ENCODE measurements around the gene TIMP3.
A peak's percentile ranks its signal among the peaks of the same experiment; 100 is the strongest.

TIMP3 gene

GRCh38 chr22:32903507-32903906 lies 102.0 kb downstream of the TIMP3 start:
- Histone ChIP-seq H3K4me2 (ENCODE audit: low read length, poor library complexity, severe bottlenecking) (no peak overlapping the region), H4K8ac (ENCODE audit: low read length) (no peak overlapping the region), H2BK120ac (ENCODE audit: low read depth, low read length) (no peak overlapping the region), H3K4ac (ENCODE audit: low read depth in 1 of 2, low read length in 2 of 2) (no peak overlapping the region), H3K79me1 (replicated peaks; ENCODE audit: low read length, poor library complexity, severe bottlenecking) (no peaks in the 10 kb centered on the region), H2AFZ (ENCODE audit: low read depth, low read length) (no peak overlapping the region), H2BK15ac (ENCODE audit: low read depth, poor library complexity, severe bottlenecking) (no peak overlapping the region), H3K9ac (ENCODE audit: low read length) (no peak overlapping the region), H2AK5ac (ENCODE audit: low read length, severe bottlenecking) (no peak overlapping the region), H2BK5ac (ENCODE audit: low read depth, low read length, poor library complexity, severe bottlenecking) (no peak overlapping the region), H3K14ac (ENCODE audit: low read length in 2 of 2) (no peak overlapping the region), H3K4me1 (ENCODE audit: control insufficient read depth, insufficient read depth, low read depth, low read length) (no peaks in the 10 kb centered on the region), H3K27ac (ENCODE audit: low read length, poor library complexity, severe bottlenecking) (no peak overlapping the region), H3K18ac (ENCODE audit: low read depth in 1 of 2, low read length in 2 of 2) (peak overlapping the region in 1 of 2 experiments; percentile 34), H3K27me3 (ENCODE audit: control insufficient read depth in 1 of 2, insufficient read depth in 1 of 2, low read length in 2 of 2) (peaks cover 0 to 29% of the 10 kb centered on the region in 2 experiments), H3K4me3 (ENCODE audit: insufficient read depth in 1 of 2, low read depth in 1 of 2, low read length in 2 of 2) (no peak overlapping the region), H4K91ac (ENCODE audit: low read length) (peak overlapping the region; percentile 53), H2BK12ac (ENCODE audit: low read length in 2 of 2) (no peak overlapping the region), H3K23ac (ENCODE audit: low read length in 2 of 2) (no peak overlapping the region), H3K36me3 (ENCODE audit: control insufficient read depth in 1 of 2, insufficient read depth in 2 of 2, low read depth in 1 of 2, low read length in 2 of 2) (no peaks in the 10 kb centered on the region), H3K9me3 (ENCODE audit: control insufficient read depth, low read length) (no peaks in the 10 kb centered on the region)
- no peak for DNase-seq
- WGBS, result 92% methylated on average over 5 of the region's 5 CpGs

GRCh38 chr22:32904044-32904443 lies 102.5 kb downstream of the TIMP3 start:
- Histone ChIP-seq H3K4ac (ENCODE audit: low read depth in 1 of 2, low read length in 2 of 2) (no peak overlapping the region), H3K18ac (ENCODE audit: low read depth in 1 of 2, low read length in 2 of 2) (no peak overlapping the region), H3K9me3 (ENCODE audit: control insufficient read depth, low read length) (no peaks in the 10 kb centered on the region), H4K8ac (ENCODE audit: low read length) (peak overlapping the region; percentile 80), H3K9ac (ENCODE audit: low read length) (no peak overlapping the region), H2BK120ac (ENCODE audit: low read depth, low read length) (no peak overlapping the region), H3K23ac (ENCODE audit: low read length in 2 of 2) (no peak overlapping the region), H4K91ac (ENCODE audit: low read length) (no peak overlapping the region), H2BK15ac (ENCODE audit: low read depth, poor library complexity, severe bottlenecking) (no peak overlapping the region), H3K4me2 (ENCODE audit: low read length, poor library complexity, severe bottlenecking) (no peak overlapping the region), H3K14ac (ENCODE audit: low read length in 2 of 2) (no peak overlapping the region), H3K79me1 (replicated peaks; ENCODE audit: low read length, poor library complexity, severe bottlenecking) (no peaks in the 10 kb centered on the region), H2AFZ (ENCODE audit: low read depth, low read length) (no peak overlapping the region), H3K27me3 (ENCODE audit: control insufficient read depth in 1 of 2, insufficient read depth in 1 of 2, low read length in 2 of 2) (peaks cover 0 to 29% of the 10 kb centered on the region in 2 experiments), H3K27ac (ENCODE audit: low read length, poor library complexity, severe bottlenecking) (no peak overlapping the region), H3K4me3 (ENCODE audit: insufficient read depth in 1 of 2, low read depth in 1 of 2, low read length in 2 of 2) (no peak overlapping the region), H2BK5ac (ENCODE audit: low read depth, low read length, poor library complexity, severe bottlenecking) (no peak overlapping the region), H2AK5ac (ENCODE audit: low read length, severe bottlenecking) (no peak overlapping the region), H3K36me3 (ENCODE audit: control insufficient read depth in 1 of 2, insufficient read depth in 2 of 2, low read depth in 1 of 2, low read length in 2 of 2) (no peaks in the 10 kb centered on the region), H2BK12ac (ENCODE audit: low read length in 2 of 2) (no peak overlapping the region), H3K4me1 (ENCODE audit: control insufficient read depth, insufficient read depth, low read depth, low read length) (no peaks in the 10 kb centered on the region)
- 83% methylated on average over 3 of the region's 3 CpGs for WGBS
- DNase-seq, result peak; percentile 54

- no peak overlapping the region for H3K9ac ChIP-seq (ENCODE audit: low read length)
- no peaks in the 10 kb centered on the region for H3K36me3 ChIP-seq (ENCODE audit: control insufficient read depth in 1 of 2, insufficient read depth in 2 of 2, low read depth in 1 of 2, low read length in 2 of 2)
- no peak overlapping the region for H3K23ac ChIP-seq (ENCODE audit: low read length in 2 of 2)
- H2BK120ac ChIP-seq (ENCODE audit: low read depth, low read length), result no peak overlapping the region
- no peak overlapping the region for H2BK5ac ChIP-seq (ENCODE audit: low read depth, low read length, poor library complexity, severe bottlenecking)
- peaks cover 0 to 40% of the 10 kb centered on the region in 2 experiments for H3K27me3 ChIP-seq (ENCODE audit: control insufficient read depth in 1 of 2, insufficient read depth in 1 of 2, low read length in 2 of 2)
- H3K79me1 ChIP-seq (replicated peaks; ENCODE audit: low read length, poor library complexity, severe bottlenecking), result no peaks in the 10 kb centered on the region
- H3K18ac ChIP-seq (ENCODE audit: low read depth in 1 of 2, low read length in 2 of 2), result no peak overlapping the region
- H3K4me1 ChIP-seq (ENCODE audit: control insufficient read depth, insufficient read depth, low read depth, low read length), result no peaks in the 10 kb centered on the region
- no peaks in the 10 kb centered on the region for H3K9me3 ChIP-seq (ENCODE audit: control insufficient read depth, low read length)
- no peak overlapping the region for H2BK12ac ChIP-seq (ENCODE audit: low read length in 2 of 2)
- H3K14ac ChIP-seq (ENCODE audit: low read length in 2 of 2), result no peak overlapping the region
- DNase-seq, result no peak
- no peak overlapping the region for H4K91ac ChIP-seq (ENCODE audit: low read length)
- H4K8ac ChIP-seq (ENCODE audit: low read length), result no peak overlapping the region
- no peak overlapping the region for H3K4me3 ChIP-seq (ENCODE audit: insufficient read depth in 1 of 2, low read depth in 1 of 2, low read length in 2 of 2)
- H3K4ac ChIP-seq (ENCODE audit: low read depth in 1 of 2, low read length in 2 of 2), result no peak overlapping the region
- H2AFZ ChIP-seq (ENCODE audit: low read depth, low read length), result no peak overlapping the region
- no peak overlapping the region for H2BK15ac ChIP-seq (ENCODE audit: low read depth, poor library complexity, severe bottlenecking)
- WGBS, result 80% methylated on average over 3 of the region's 3 CpGs
- no peak overlapping the region for H3K4me2 ChIP-seq (ENCODE audit: low read length, poor library complexity, severe bottlenecking)
- H2AK5ac ChIP-seq (ENCODE audit: low read length, severe bottlenecking), result no peak overlapping the region
- H3K27ac ChIP-seq (ENCODE audit: low read length, poor library complexity, severe bottlenecking), result no peak overlapping the region
Observed at GRCh38 chr22:32905400-32905799, 103.9 kb downstream of the TIMP3 start.

- H3K36me3 ChIP-seq (ENCODE audit: control insufficient read depth in 1 of 2, insufficient read depth in 2 of 2, low read depth in 1 of 2, low read length in 2 of 2), result no peaks in the 10 kb centered on the region
- peak overlapping the region; percentile 34 for H4K91ac ChIP-seq (ENCODE audit: low read length)
- H3K18ac ChIP-seq (ENCODE audit: low read depth in 1 of 2, low read length in 2 of 2), result no peak overlapping the region
- no peaks in the 10 kb centered on the region for H3K79me1 ChIP-seq (replicated peaks; ENCODE audit: low read length, poor library complexity, severe bottlenecking)
- WGBS, result 85% methylated on average over 21 of the region's 21 CpGs
- H3K4ac ChIP-seq (ENCODE audit: low read depth in 1 of 2, low read length in 2 of 2), result no peak overlapping the region
- no peak overlapping the region for H2BK15ac ChIP-seq (ENCODE audit: low read depth, poor library complexity, severe bottlenecking)
- no peak overlapping the region for H2BK120ac ChIP-seq (ENCODE audit: low read depth, low read length)
- H2BK5ac ChIP-seq (ENCODE audit: low read depth, low read length, poor library complexity, severe bottlenecking), result no peak overlapping the region
- H3K23ac ChIP-seq (ENCODE audit: low read length in 2 of 2), result no peak overlapping the region
- no peak overlapping the region for H2AK5ac ChIP-seq (ENCODE audit: low read length, severe bottlenecking)
- no peak overlapping the region for H2AFZ ChIP-seq (ENCODE audit: low read depth, low read length)
- DNase-seq, result no peak
- no peak overlapping the region for H3K9ac ChIP-seq (ENCODE audit: low read length)
- H3K9me3 ChIP-seq (ENCODE audit: control insufficient read depth, low read length), result no peaks in the 10 kb centered on the region
- H3K4me2 ChIP-seq (ENCODE audit: low read length, poor library complexity, severe bottlenecking), result no peak overlapping the region
- H3K4me3 ChIP-seq (ENCODE audit: insufficient read depth in 1 of 2, low read depth in 1 of 2, low read length in 2 of 2), result no peak overlapping the region
- no peak overlapping the region for H3K14ac ChIP-seq (ENCODE audit: low read length in 2 of 2)
- no peak overlapping the region for H4K8ac ChIP-seq (ENCODE audit: low read length)
- H3K4me1 ChIP-seq (ENCODE audit: control insufficient read depth, insufficient read depth, low read depth, low read length), result no peaks in the 10 kb centered on the region
- no peak overlapping the region for H3K27ac ChIP-seq (ENCODE audit: low read length, poor library complexity, severe bottlenecking)
- H3K27me3 ChIP-seq (ENCODE audit: control insufficient read depth in 1 of 2, insufficient read depth in 1 of 2, low read length in 2 of 2), result peaks cover 0 to 52% of the 10 kb centered on the region in 2 experiments
- no peak overlapping the region for H2BK12ac ChIP-seq (ENCODE audit: low read length in 2 of 2)
Observed at GRCh38 chr22:32909581-32910428, 108.3 kb downstream of the TIMP3 start.
